ENCODE measurements around the gene CDK16. TPM values are rescaled to one million over a fixed set of nuclear protein-coding genes. Genes with fewer than 3 reads are reported as not detected.

CDK16 gene
- total and polyA plus RNA-seq, 9 of the 15 experiments (the other 6 are each of a cell fraction or from before 2014, with no cell fraction given) = 3.9 to 104 (median 57.5) TPM

DNA sequence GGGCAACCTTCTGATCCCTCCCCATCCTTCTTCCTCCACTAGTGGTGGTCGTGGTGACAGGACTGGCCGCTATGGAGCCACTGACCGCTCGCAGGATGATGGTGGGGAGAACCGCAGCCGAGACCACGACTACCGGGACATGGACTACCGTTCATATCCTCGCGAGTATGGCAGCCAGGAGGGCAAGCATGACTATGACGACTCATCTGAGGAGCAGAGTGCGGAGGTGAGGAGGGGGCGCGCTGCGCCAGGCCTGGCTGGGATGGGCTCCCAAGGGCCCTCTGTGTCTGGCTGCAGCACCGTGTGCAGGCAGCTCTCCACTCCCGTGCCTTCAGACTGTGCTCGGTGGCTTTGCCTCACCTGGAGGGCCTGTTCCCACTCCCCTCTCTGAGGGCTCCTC lies 49.2 kb upstream of the CDK16 start:
- H3K4me1 ChIP-seq (replicated peaks in 1 of 2; ENCODE audit: control insufficient read depth in 2 of 2, insufficient read depth in 2 of 2, low read length in 2 of 2) = no peaks in the 10 kb centered on the region; a peak in 1 of 5 replicates
- ChIA-PET POLR2A (interaction anchor here (1.0 kb wide), 1 partner anchor 12 kb away, joined by 3 read pairs; no protein-coding TSS in a partner anchor), CTCF (ENCODE audit: low intra/inter-chr PET ratio) (no interaction called here)
- no peaks in the 10 kb centered on the region for H3K27me3 ChIP-seq (ENCODE audit: control insufficient read depth in 2 of 2, insufficient read depth in 2 of 2, low read length in 2 of 2)
- no peak overlapping the region for H3K4me3 ChIP-seq
- H3K79me2 ChIP-seq (ENCODE audit: control insufficient read depth, insufficient read depth, low read length) = peaks cover 13% of the 10 kb centered on the region
- DNase-seq (ENCODE audit: extremely low read depth in 1 of 4, low spot score in 3 of 4) (peak in 1 of 4 experiments; percentile 2), ATAC-seq (no peak), FAIRE-seq (no peak)
- peaks cover 53% of the 10 kb centered on the region; the same call in 2 of the 3 replicates for H3K36me3 ChIP-seq (ENCODE audit: control insufficient read depth, insufficient read depth, low read length)
- no peaks in the 10 kb centered on the region; the same call in 1 of the 2 replicates for H4K20me1 ChIP-seq (replicated peaks; ENCODE audit: control insufficient read depth, insufficient read depth, low read length)
- TF ChIP-seq BRD4 (IDR thresholded peaks at IDR 0.05) (no peak), ZC3H8 (IDR thresholded peaks at IDR 0.05) (no peak), TCF3 (CRISPR knock-in tag; IDR thresholded peaks at IDR 0.05) (no peak), FOXA1 (IDR thresholded peaks at IDR 0.05; ENCODE audit: borderline replicate concordance) (no peak), ZNF57 (CRISPR knock-in tag; IDR thresholded peaks at IDR 0.05) (no peak), ZNF551 (CRISPR knock-in tag; IDR thresholded peaks at IDR 0.05) (no peak), ZNF324 (CRISPR knock-in tag; IDR thresholded peaks at IDR 0.05) (no peak)
- TF ChIP-seq, protein P1, sequence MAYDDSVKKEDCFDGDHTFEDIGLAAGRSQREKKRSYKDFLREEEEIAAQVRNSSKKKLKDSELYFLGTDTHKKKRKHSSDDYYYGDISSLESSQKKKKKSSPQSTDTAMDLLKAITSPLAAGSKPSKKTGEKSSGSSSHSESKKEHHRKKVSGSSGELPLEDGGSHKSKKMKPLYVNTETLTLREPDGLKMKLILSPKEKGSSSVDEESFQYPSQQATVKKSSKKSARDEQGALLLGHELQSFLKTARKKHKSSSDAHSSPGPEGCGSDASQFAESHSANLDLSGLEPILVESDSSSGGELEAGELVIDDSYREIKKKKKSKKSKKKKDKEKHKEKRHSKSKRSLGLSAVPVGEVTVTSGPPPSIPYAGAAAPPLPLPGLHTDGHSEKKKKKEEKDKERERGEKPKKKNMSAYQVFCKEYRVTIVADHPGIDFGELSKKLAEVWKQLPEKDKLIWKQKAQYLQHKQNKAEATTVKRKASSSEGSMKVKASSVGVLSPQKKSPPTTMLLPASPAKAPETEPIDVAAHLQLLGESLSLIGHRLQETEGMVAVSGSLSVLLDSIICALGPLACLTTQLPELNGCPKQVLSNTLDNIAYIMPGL (CRISPR knock-in tag; IDR thresholded peaks at IDR 0.05) = no peak
- TF ChIP-seq, protein P2, sequence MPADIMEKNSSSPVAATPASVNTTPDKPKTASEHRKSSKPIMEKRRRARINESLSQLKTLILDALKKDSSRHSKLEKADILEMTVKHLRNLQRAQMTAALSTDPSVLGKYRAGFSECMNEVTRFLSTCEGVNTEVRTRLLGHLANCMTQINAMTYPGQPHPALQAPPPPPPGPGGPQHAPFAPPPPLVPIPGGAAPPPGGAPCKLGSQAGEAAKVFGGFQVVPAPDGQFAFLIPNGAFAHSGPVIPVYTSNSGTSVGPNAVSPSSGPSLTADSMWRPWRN (IDR thresholded peaks at IDR 0.05; ENCODE audit: low read depth) = no peak
- in situ Hi-C loops (cut with MboI) (no loop called here), intact Hi-C loops (cut with micrococcal nuclease) (no loop called here)
- no peaks in the 10 kb centered on the region for H3K9me1 ChIP-seq (ENCODE audit: control insufficient read depth, insufficient read depth, low read length)
- no peak overlapping the region for H3K4me2 ChIP-seq (ENCODE audit: insufficient read depth, low read length)
- 98% methylated on average over 8 of the region's 19 CpGs for WGBS (ENCODE audit: insufficient coverage, low coverage, missing lambda C conversion rate)
- no peak overlapping the region for H2AFZ ChIP-seq (ENCODE audit: low read depth, low read length)
- H3K9ac ChIP-seq (ENCODE audit: insufficient read depth in 1 of 2, low read depth in 2 of 2, low read length in 2 of 2) = no peak overlapping the region
- H3K27ac ChIP-seq (ENCODE audit: extremely low read depth, low read depth, low read length) = no peak overlapping the region
- BruUV-seq (replicated peaks) = no TSS peak
- H3K9me3 ChIP-seq (replicated peaks; ENCODE audit: control insufficient read depth, insufficient read depth, low read depth, low read length) = no peaks in the 10 kb centered on the region
